Stimulated activated CD4-positive, alpha-beta T cell treated with anti-CD3 and anti-CD28 coated beads, Interleukin-4, amount 100 ng/mL, for 1 hour (primary cell): ENCODE results near the gene WDR88.
A peak's percentile ranks its signal among the peaks of the same experiment; 100 is the strongest.
"Not testable (repeated sequence)": the region's sequence is repeated elsewhere in the genome, so short reads cannot be mapped to it uniquely, and the experiment has no call there.

Source experiments
- DNase-seq: peaks from one replicate; pipeline ENCODE4 v3.0.0-alpha.2; 2020

Gene WDR88

DNA sequence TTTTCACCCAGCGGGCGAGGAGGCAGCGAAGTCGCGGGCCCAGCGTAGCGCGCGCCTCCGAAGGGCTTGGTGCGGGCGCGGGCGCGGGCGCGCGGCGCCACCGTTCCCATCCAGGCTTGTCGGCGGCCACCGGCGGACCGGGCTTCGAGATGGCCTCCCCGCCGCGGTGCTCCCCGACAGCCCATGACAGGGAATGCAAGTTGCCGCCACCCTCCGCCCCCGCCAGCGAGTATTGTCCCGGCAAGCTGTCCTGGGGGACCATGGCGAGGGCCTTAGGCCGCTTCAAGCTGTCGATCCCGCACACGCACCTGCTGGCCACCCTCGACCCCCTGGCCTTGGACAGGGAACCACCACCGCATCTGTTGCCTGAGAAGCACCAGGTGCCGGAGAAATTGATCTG is at the start of gene WDR88:
Gene WDR88 (plus strand): TSS at position 94 of the 400 bp plus-strand sequence. CDS start 56 bp downstream, at position 150.
- DNase-seq: no peak

DNA sequence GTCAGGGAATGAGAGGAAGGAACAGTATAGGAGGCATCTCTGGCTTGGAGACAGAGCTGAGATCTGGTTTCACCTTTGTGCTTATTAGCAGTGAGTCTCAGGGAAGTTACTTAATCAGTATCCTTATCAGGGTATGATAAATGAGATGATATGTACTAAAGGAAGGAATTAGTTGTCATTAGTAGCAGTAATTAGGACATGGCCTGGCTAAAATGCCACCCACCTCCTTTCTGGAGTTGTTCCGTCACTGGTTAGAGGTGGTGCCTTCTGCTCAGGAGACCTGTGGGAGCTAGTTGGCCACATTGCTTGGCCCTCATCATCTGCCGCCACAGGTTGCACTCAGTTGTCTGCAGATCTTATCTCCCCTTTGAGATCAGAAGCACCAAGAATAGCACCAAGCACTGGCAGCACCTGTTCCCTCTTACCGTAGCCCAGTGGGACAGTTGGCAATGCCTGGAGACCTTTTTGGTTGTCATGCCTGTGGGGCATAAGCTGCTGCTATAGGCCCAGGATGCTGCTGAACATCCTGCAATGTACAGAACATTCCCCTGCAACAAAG is 46.3 kb upstream of the WDR88 start:
- DNase-seq: no peak

DNA sequence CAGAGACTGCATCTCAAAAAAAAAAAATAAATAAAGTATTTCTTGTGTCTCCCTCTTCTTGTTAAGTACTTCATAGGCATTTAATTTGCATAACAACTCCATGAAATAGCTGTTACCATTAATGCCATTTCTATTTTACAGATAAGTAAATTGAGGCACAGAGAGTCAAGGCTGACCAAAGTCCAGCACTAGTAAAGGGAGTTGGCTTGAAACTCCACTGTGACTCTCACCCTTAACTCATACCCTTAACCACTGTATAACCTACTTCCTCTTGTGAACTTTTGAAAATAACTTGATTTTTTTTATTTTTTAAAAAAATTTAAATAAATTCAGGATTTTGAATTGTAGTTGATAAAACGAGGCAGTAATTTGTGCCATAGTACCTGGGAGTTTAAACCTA is 45.0 kb upstream of the WDR88 start:
- no peak for DNase-seq

DNA sequence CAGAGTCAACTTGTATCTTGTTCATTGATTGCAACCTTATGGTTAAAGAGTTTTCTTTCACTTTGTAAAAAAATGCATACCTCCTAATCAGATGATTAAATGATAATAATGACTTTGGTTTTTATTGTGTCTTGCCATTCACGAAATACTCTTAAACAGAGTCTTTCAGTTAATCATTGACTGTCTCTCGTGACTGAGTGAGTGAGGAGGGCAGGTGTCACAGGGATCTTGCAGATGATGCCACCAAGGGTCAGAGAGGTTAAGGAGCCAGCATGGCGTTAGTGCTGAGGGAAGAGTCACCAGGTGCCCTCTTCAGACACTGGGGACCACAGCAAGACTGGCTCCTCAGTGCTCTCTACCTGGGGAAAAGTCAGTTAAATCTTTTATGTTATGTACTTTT is 42.9 kb upstream of the WDR88 start:
- no peak for DNase-seq

- no peak for DNase-seq
Observed at GRCh38 chr19:33090179-33090578, 41.7 kb upstream of the WDR88 start.

- no peak for DNase-seq
Observed at GRCh38 chr19:33093420-33094210, 38.3 kb upstream of the WDR88 start.

DNA sequence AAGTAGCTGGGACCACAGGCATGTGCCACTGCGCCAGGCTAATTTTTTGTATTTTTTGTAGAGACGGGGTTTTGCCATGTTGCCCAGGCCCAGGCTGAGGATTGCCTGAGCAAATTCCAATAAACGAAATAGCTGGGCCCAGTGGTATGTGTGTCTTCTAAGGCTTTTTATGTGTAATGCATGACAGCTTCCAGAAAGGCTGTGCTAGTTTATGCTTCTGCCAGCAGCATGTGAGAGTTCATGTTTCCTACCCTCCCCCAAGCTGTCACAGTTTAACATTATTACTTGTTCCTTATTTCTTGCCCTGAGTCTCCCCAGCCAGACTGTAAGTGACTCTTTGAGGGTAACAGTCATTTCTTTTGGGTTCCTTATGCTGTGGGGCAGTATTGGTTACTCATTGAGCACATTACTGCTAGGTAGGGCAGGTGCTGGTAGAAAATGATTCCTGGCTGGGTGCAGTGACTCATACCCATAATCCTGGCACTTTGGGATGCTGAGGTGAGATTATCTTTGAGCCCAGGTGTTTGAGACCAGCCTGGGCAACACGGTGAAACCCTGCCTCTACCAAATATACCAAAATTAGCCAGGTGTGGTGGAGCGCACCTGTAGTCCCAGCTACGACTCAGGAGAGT is 37.4 kb upstream of the WDR88 start:
- no peak for DNase-seq

GRCh38 chr19:33096005-33096404 is 35.9 kb upstream of the WDR88 start:
- DNase-seq: no peak

DNA sequence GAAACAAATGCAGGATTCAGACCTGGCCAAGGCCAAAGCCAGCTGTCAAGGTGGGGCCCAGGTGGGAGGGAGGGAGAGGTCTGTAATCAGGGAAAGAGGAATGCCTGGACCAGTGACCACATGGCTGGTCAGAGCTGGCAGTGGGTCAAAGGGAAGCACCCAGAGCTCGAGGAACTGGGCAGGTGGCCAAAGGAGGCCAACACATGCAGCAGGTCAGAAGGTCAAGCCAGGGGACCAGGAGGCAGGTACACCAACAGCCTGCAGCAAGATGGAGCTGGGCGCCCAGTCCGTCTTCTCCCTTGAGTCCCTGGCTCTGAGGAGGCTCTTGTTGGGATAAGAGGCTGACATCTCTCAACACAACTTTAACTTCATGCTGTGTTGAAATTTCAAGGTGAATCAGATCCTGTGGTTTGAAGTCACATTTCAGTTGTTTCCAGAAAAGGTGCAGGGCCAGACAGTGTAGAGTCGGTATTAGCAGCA is 33.8 kb upstream of the WDR88 start:
- DNase-seq: no peak

DNA sequence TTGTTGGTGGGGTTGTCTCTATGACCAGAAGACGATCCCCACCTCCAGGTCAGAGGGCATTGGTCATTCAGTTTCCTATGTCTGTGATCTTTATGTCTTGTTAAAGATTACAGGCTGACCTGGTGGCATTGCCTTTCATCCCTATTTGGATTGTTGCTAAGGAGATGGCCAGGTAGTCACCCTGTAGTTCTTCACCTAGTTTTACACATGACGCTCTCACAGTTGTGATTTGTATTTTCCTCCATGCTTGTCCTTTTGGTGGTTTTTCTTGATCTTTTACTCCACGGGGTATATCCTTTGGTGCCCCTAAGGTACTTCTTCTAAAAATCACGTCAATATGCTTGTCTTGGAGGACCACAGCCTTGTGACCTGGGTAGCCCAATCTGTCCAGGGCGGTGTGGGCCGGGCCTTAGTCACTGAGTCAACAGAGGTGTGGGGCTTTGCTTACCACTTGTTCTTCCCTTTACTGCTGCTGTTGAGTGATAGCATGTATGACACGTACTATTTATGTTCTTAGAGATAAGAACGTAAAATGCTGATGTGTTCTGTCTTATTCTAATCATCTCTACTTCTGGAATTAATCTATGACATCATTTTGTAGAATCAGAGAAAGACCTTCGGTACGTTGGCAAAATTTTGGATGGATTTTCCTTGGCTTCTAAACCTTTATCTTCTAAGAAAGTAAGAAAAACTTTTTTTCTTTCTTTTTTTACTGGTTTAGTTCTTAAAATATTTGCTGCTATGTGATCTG is 30.8 kb upstream of the WDR88 start:
- no peak for DNase-seq

- no peak for DNase-seq
Observed at GRCh38 chr19:33102893-33103292, 29.0 kb upstream of the WDR88 start.

DNA sequence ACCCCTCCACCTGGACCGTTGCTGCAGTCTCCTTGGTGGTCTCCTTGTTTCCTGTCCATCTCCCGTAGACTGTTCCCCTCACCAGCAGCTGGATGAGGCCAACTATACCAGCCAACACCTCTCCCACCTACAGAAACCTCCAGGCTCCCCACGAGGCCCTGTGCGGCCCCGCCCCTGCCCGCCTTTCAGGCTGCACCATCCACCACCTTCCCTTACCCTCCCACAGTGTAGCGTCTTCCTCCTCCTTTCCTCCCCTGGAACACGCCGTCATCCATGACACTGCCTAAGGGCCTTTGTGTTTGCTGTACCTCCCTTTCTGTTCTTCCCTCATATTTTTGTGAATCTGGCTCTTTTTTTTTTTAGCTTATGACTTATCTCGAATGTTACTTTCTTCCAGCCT is 23.8 kb upstream of the WDR88 start:
- no peak for DNase-seq

DNA sequence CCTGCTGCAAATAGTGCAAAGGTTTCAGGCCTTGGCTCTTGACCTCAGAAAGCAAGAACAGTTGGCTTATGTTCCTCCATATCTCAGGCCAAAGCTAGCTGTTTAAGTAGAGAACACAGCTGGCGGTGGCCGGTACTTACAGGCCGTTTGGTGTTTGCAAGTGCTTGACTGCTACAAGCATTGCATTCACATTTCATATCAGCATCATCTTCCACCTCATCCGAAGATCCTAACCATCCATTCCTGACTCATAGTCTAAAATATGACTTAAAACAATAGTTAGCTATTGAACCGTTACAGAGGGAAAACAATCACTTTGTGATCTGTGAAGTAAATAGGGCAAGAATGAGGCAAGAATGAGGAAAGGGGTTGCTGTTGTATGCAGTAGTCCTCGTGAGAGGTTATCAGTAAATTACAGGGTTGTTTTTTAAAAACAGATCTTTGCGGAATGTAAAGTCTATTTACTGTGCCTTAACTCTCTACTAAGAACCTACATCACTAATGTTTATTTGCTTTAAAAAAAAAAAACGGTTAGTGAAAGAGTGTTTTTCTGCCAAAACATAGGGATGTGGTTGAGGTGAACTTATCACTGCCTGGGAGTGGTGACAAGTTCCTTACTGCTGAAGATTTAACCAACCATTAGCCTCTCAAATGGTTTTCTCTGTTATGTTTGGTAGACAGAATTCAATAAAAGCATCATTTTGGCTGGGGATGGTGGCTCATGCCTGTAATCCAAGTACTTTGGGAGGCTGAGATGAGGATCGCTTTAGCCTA is 21.6 kb upstream of the WDR88 start:
- DNase-seq: no peak

- DNase-seq: no peak
Observed at GRCh38 chr19:33111587-33111986, 20.3 kb upstream of the WDR88 start.

GRCh38 chr19:33114312-33114711 is 17.6 kb upstream of the WDR88 start:
- DNase-seq: no peak

DNA sequence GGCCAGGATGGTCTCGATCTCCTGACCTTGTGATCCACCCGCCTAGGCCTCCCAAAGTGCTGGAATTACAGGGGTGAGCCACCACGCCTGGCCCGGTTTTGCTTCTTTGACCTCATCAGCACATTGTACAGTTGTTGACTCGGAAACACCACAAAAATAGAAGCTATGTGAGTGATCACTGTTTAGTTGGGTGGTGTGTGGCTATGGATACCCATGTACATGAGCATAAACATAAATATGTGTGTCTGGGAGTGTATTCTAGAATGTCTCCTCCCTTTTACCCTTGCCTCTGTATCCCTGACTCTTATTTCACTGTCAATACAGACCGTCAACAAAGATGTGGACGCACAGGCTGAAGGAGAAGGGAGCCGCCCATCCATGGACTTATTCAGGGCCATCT is 14.4 kb upstream of the WDR88 start:
- DNase-seq: no peak

- no peak for DNase-seq
Observed at GRCh38 chr19:33118643-33119042, 13.3 kb upstream of the WDR88 start.

- no peak for DNase-seq
Observed at GRCh38 chr19:33124207-33125098, 7.5 kb upstream of the WDR88 start.

- DNase-seq: peak; percentile 47
Observed at GRCh38 chr19:33125929-33126388, 6.0 kb upstream of the WDR88 start.

DNA sequence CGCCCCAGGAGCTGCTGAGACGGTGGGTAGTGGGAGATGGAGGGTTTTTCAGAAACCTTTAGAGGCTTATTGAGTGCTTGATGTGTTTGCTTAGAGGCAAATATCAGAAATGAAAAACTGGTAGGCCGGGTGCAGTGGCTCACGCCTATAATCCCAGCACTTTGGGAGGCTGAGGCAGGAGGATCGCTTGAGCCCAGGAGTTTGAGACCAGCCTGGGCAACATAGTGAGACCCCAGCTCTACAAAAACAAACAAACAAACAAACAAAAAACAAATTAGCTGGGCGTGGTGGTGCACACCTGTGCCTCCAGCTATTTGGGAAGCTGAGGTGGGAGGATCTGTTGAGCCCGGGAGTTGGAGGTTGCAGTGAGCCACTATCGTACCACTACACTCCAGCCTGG is 5.2 kb upstream of the WDR88 start:
- DNase-seq: not testable (repeated sequence)

- DNase-seq: no peak
Observed at GRCh38 chr19:33129901-33130300, 2.0 kb upstream of the WDR88 start.
